Naive B cell (primary cell): Measurements from ENCODE around the gene TMEM61. TPM values are rescaled to one million over a fixed set of nuclear protein-coding genes. Genes with fewer than 3 reads are reported as not detected.

Experiments used
- ATAC-seq, 2 donors: fragments of 150-1000 bp; cut with Tn5 transposase; 2 replicates each; pipeline ENCODE4 v1.10.0; 2021; ENCODE audit warnings: low read depth in 2 of 2, mild to moderate bottlenecking in 2 of 2, moderate library complexity in 2 of 2
- DNase-seq: peaks from one replicate; pipeline ENCODE4 v3.0.0; 2022
- H3K27ac Mint-ChIP-seq, 6 donors: one replicate each; pipeline ENCODE4 v1.8.0; 2020 to 2022; ENCODE audit warnings: mild to moderate bottlenecking in 6 of 6, mixed read lengths in 6 of 6, moderate library complexity in 5 of 6, inconsistent platforms in 2 of 6
- H3K27me3 Mint-ChIP-seq, 3 donors: one replicate each; pipeline ENCODE4 v1.8.0; 2021 to 2022; ENCODE audit warnings: mixed read lengths in 3 of 3, mild to moderate bottlenecking in 1 of 3
- H3K36me3 Mint-ChIP-seq, 2 donors: one replicate each; pipeline ENCODE4 v1.8.0; 2020 to 2022; ENCODE audit warnings: mixed read lengths in 2 of 2, inconsistent platforms in 1 of 2, mild to moderate bottlenecking in 1 of 2
- H3K4me1 Mint-ChIP-seq, 3 donors: one replicate each; pipeline ENCODE4 v1.8.0; 2020 to 2022; ENCODE audit warnings: mixed read lengths in 3 of 3, inconsistent platforms in 1 of 3, mild to moderate bottlenecking in 1 of 3, moderate library complexity in 1 of 3
- H3K4me3 Mint-ChIP-seq, 8 donors: one replicate each; pipeline ENCODE4 v1.8.0; 2020 to 2022; ENCODE audit warnings: mild to moderate bottlenecking in 8 of 8, mixed read lengths in 8 of 8, moderate library complexity in 8 of 8, inconsistent platforms in 2 of 8
- H3K9me3 Mint-ChIP-seq, 7 donors: one replicate each; pipeline ENCODE4 v1.8.0; 2020 to 2022; ENCODE audit warnings: mixed read lengths in 7 of 7, mild to moderate bottlenecking in 5 of 7, inconsistent platforms in 2 of 7, moderate library complexity in 1 of 7
- polyA plus RNA-seq, 6 donors: library from polyadenylated mRNA; unstranded; fragments of 300-500 nt; fragmentation: Illumina TruSeq; gene quantifications; one replicate each; pipeline ENCODE4 v1.2.3, GENCODE V29; 2021; ENCODE audit warnings: low read depth in 6 of 6

TMEM61 gene
- polyA plus RNA-seq, 6 donors from 2014 or later: not detected

- no peak for ATAC-seq
- no peak for DNase-seq
- Mint-ChIP-seq H3K27me3 (peaks cover 35 to 43% (median 37%) of the 10 kb centered on the region in 3 donors), H3K36me3 (peaks cover 0 to 14% of the 10 kb centered on the region in 2 donors), H3K4me3 (no peak overlapping the region), H3K9me3 (peaks cover 0 to 3% (median 0%) of the 10 kb centered on the region in 7 donors), H3K27ac (no peak overlapping the region), H3K4me1 (peaks cover 6 to 22% (median 17%) of the 10 kb centered on the region in 3 donors)
These were observed 12.7 kb downstream of the TMEM61 start for GRCh38 chr1:54993140-54993539.

DNA sequence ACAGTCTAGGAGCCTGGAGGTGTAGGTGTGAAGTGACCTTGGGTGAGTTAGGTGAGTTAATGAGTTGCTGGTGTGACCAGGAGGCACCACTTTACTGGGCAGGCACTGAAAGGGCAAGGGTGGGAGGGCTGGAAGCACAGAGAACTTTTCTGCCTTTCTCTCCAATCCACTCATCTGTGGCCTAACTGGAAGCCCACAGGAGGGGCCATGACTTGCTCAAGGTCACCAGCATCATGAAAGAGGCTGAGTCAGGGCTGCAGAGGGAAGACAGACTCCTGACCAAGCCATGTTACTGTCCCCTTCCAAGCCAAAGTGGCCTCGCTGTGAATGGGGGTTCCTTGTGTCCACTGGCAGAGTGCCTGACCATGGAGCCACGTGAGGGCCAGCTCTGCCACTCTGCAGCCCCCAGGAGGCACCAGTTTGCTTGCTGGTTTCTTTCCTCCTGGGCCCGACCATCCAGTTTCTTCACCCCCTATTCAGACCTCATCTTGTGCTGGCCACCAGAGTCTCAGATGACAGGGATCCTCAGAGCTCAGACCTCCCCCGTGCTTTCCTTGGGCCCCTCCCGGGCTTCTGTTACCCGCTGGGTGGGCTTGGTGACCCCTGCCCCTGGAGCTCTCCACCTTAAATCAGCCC, 14.0 kb downstream of the TMEM61 start:
- H3K27ac Mint-ChIP-seq: no peak overlapping the region
- peak overlapping the region in 1 of 8 donors; percentile 43 for H3K4me3 Mint-ChIP-seq
- H3K36me3 Mint-ChIP-seq: peaks cover 0 to 14% of the 10 kb centered on the region in 2 donors
- peaks cover 6 to 22% (median 17%) of the 10 kb centered on the region in 3 donors for H3K4me1 Mint-ChIP-seq
- peaks cover 0 to 3% (median 0%) of the 10 kb centered on the region in 7 donors for H3K9me3 Mint-ChIP-seq
- ATAC-seq: no peak
- DNase-seq: no peak
- peaks cover 34 to 45% (median 37%) of the 10 kb centered on the region in 3 donors for H3K27me3 Mint-ChIP-seq

- peaks cover 37 to 48% (median 40%) of the 10 kb centered on the region in 3 donors for H3K27me3 Mint-ChIP-seq
- H3K4me1 Mint-ChIP-seq: peaks cover 6 to 22% (median 17%) of the 10 kb centered on the region in 3 donors
- peak overlapping the region in 4 of 8 donors; percentile 4 to 43 (median 25) for H3K4me3 Mint-ChIP-seq
- peaks cover 0 to 3% (median 0%) of the 10 kb centered on the region in 7 donors for H3K9me3 Mint-ChIP-seq
- peak overlapping the region in 1 of 6 donors; percentile 4 for H3K27ac Mint-ChIP-seq
- H3K36me3 Mint-ChIP-seq: peaks cover 0 to 14% of the 10 kb centered on the region in 2 donors
- DNase-seq: no peak
- no peak for ATAC-seq
These were observed 14.8 kb downstream of the TMEM61 start for GRCh38 chr1:54995013-54995760.

DNA sequence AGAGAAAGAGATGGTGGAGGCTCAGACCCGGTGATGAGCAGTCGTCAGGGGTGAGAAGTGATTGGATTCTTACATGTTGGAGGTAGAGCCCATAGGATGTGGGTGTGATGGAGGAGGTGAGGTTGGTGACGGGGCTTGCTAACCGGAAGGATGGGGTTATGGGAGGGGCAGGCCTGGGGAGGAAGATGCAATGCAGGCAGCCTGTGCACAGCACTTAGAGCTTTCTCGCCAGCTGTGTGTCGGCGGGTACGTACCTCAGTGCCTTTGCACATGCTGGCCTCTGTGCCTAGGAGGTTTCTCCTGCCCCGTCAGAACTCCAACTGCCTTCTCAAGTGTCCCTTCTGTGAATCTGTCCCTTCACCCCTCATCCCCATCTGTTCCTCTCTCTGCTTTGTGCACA, 15.4 kb downstream of the TMEM61 start:
- H3K36me3 Mint-ChIP-seq: peaks cover 0 to 14% of the 10 kb centered on the region in 2 donors
- DNase-seq: no peak
- peaks cover 6 to 22% (median 17%) of the 10 kb centered on the region in 3 donors for H3K4me1 Mint-ChIP-seq
- H3K9me3 Mint-ChIP-seq: peaks cover 0 to 3% (median 0%) of the 10 kb centered on the region in 7 donors
- no peak for ATAC-seq
- H3K27ac Mint-ChIP-seq: no peak overlapping the region
- peaks cover 37 to 48% (median 40%) of the 10 kb centered on the region in 3 donors for H3K27me3 Mint-ChIP-seq
- peak overlapping the region in 1 of 8 donors; percentile 32 for H3K4me3 Mint-ChIP-seq

- Mint-ChIP-seq H3K27me3 (peaks cover 37 to 48% (median 40%) of the 10 kb centered on the region in 3 donors), H3K36me3 (peaks cover 0 to 14% of the 10 kb centered on the region in 2 donors), H3K9me3 (peaks cover 0 to 3% (median 0%) of the 10 kb centered on the region in 7 donors)
These were observed 16.0 kb downstream of the TMEM61 start for GRCh38 chr1:54996359-54996868.

GRCh38 chr1:54996869-54997710, 16.7 kb downstream of the TMEM61 start:
- peak overlapping the region in 5 of 8 donors; percentile 23 to 77 (median 54) for H3K4me3 Mint-ChIP-seq
- H3K36me3 Mint-ChIP-seq: peaks cover 0 to 14% of the 10 kb centered on the region in 2 donors
- peak overlapping the region in 1 of 6 donors; percentile 32 for H3K27ac Mint-ChIP-seq
- H3K9me3 Mint-ChIP-seq: peaks cover 0 to 3% (median 0%) of the 10 kb centered on the region in 7 donors
- ATAC-seq: no peak
- peaks cover 6 to 22% (median 17%) of the 10 kb centered on the region in 3 donors for H3K4me1 Mint-ChIP-seq
- no peak for DNase-seq
- H3K27me3 Mint-ChIP-seq: peaks cover 37 to 48% (median 40%) of the 10 kb centered on the region in 3 donors

More at GRCh38 chr1:54996359-54996868, 16.0 kb downstream of the TMEM61 start:
- H3K4me3 Mint-ChIP-seq: peak overlapping the region in 4 of 8 donors; percentile 12 to 77 (median 40)
- DNase-seq (peak; percentile 13), ATAC-seq (peak; percentile 57 to 67)
- H3K4me1 Mint-ChIP-seq: peaks cover 6 to 22% (median 17%) of the 10 kb centered on the region in 3 donors
- peak overlapping the region in 1 of 6 donors; percentile 32 for H3K27ac Mint-ChIP-seq

DNA sequence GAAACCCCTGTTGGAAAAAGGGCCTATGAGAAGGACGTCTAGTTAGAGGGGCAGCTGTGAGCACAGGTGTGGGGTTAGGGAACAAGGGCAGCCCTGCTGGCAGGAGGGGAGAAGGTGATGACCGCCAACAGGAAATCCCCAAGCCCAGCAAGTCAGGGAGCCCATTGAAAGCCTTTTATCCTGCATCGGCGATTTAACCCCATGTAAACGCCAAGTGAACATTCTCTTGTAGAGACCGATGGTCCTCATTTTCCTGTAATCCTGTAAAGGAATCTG, 17.2 kb downstream of the TMEM61 start:
- DNase-seq: no peak
- Mint-ChIP-seq H3K27me3 (peaks cover 37 to 48% (median 40%) of the 10 kb centered on the region in 3 donors), H3K9me3 (peaks cover 0 to 3% (median 0%) of the 10 kb centered on the region in 7 donors), H3K4me3 (peak overlapping the region in 5 of 8 donors; percentile 8 to 48 (median 21)), H3K27ac (no peak overlapping the region), H3K36me3 (peaks cover 0 to 14% of the 10 kb centered on the region in 2 donors), H3K4me1 (peaks cover 6 to 22% (median 17%) of the 10 kb centered on the region in 3 donors)
- no peak for ATAC-seq

DNA sequence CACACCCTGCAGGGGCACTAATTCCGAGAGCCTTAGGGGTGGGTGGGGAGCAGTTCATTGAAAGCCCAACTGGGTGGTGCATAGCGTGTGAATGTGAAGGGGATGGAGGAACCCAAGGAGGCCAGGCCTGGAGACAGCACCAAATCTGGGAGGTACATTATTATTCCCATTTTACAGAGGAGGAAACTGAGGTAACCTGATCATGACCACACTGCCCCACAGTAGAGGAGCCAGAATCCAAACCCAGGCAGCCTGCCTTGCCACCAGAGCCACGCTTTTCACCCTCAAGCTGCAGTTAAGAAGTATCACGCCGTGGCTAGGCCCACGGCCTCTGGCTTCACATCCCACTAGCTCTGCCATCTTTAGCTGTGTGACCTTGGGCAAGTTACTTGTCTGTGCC, 17.7 kb downstream of the TMEM61 start:
- Mint-ChIP-seq H3K36me3 (peaks cover 0 to 14% of the 10 kb centered on the region in 2 donors), H3K9me3 (peaks cover 0 to 3% (median 0%) of the 10 kb centered on the region in 7 donors), H3K27me3 (peaks cover 37 to 48% (median 40%) of the 10 kb centered on the region in 3 donors), H3K4me3 (no peak overlapping the region), H3K4me1 (peaks cover 6 to 22% (median 17%) of the 10 kb centered on the region in 3 donors), H3K27ac (peak overlapping the region in 1 of 6 donors; percentile 9)
- DNase-seq (no peak), ATAC-seq (no peak)

- peak within 1 kb of the TSS in 1 of 6 donors; percentile 9 for H3K27ac Mint-ChIP-seq
- no peak for DNase-seq
- H3K4me3 Mint-ChIP-seq: peak within 1 kb of the TSS in 2 of 8 donors; percentile 18 to 22
- H3K4me1 Mint-ChIP-seq: peaks cover 6 to 22% (median 17%) of the 10 kb centered on the region in 3 donors
- peaks cover 37 to 48% (median 40%) of the 10 kb centered on the region in 3 donors for H3K27me3 Mint-ChIP-seq
- peaks cover 0 to 14% of the 10 kb centered on the region in 2 donors for H3K36me3 Mint-ChIP-seq
- no peak for ATAC-seq
- peaks cover 0 to 3% (median 0%) of the 10 kb centered on the region in 7 donors for H3K9me3 Mint-ChIP-seq
These were observed 18.2 kb downstream of the TMEM61 start, which contains the start of gene BSND for GRCh38 chr1:54998677-54999076. TSS of gene BSND (plus strand) at chr1:54998933. CDS start at chr1:54999187, 254 bp downstream.

DNA sequence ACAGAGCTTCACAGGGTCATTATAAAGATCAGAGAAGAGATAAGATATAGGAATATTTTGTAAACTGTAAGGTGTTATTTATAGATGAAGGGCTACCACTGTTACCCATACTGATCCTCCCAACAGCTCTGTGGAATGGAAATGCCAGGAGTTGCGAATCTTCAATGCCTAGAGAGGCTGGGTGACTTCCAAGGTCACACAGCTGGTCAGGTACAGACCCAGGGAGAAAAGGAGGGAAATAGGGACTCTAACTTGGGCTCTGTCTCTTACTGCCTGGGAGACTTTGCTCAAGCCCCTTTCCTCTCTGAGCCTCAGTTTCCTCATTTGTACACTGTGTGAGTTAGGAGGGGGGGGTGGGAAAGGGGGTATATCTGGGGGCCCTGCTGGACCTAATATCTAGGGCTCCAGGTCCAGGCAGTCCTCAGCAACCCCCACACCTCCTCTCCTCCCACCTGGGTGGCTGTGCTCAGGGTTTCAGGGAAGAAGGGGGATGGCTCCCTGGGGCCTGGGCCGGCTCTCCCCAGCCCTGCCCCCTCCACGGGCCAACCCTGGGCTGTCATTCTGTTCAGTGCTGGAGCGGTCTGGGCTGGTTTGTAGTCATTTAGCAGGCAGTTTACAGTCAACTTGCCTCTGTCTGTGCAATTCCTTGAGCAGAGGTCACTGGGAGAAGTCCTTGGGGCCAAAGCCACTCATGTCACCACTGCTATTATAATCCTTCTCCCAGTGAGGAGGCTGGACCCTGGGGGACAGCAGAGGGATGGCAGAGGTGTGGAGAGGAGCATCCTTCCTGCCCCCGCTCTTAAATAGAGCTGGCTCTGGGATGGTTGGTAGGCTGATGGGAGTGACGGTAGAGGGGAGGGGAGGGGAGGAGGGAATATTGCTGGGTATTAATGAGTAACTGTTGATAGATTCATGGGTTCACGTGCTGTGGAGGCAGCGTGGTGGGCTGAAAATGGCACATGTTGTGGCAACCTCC, 20.0 kb downstream of the TMEM61 start:
- Mint-ChIP-seq H3K9me3 (peaks cover 0 to 3% (median 0%) of the 10 kb centered on the region in 7 donors), H3K27me3 (peaks cover 24 to 34% (median 31%) of the 10 kb centered on the region in 3 donors), H3K4me1 (peaks cover 6 to 18% (median 17%) of the 10 kb centered on the region in 3 donors), H3K4me3 (no peak overlapping the region), H3K27ac (no peak overlapping the region), H3K36me3 (peaks cover 0 to 13% of the 10 kb centered on the region in 2 donors)
- DNase-seq (no peak), ATAC-seq (no peak)

DNA sequence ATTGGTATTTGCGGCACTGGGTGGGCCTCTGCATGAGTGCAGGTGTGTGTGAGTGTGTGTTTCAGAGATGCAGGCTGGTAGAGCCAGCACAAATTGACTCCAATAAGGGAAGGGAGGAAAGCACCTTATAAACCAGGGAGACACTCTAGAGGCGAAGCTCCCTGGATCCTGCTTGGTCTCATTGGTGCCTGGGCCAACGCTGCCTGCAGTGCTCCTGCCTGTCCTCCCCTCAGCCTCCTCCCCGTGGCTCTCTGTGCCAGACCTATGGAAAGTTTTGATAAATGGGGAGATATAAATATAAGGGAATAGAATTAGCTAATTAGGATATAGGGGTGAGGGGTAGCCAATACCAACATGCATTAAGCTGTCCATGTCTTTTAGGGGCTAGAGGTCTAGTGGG, 20.9 kb downstream of the TMEM61 start:
- Mint-ChIP-seq H3K36me3 (peaks cover 0 to 3% of the 10 kb centered on the region in 2 donors), H3K27ac (no peak overlapping the region), H3K9me3 (no peaks in the 10 kb centered on the region), H3K4me1 (peaks cover 4 to 11% (median 9%) of the 10 kb centered on the region in 3 donors), H3K27me3 (peaks cover 15 to 25% (median 22%) of the 10 kb centered on the region in 3 donors), H3K4me3 (no peak overlapping the region)
- DNase-seq (no peak), ATAC-seq (no peak)
